Measurements from ENCODE around the gene CDCA3. TPM values are rescaled to one million over a fixed set of nuclear protein-coding genes. Genes with fewer than 3 reads are reported as not detected.
A peak's percentile ranks its signal among the peaks of the same experiment; 100 is the strongest.

CDCA3 gene
- total and polyA plus RNA-seq, 2 of the 4 experiments (the other 2 are of a cell fraction) = 23.5 to 61.0 TPM

DNA sequence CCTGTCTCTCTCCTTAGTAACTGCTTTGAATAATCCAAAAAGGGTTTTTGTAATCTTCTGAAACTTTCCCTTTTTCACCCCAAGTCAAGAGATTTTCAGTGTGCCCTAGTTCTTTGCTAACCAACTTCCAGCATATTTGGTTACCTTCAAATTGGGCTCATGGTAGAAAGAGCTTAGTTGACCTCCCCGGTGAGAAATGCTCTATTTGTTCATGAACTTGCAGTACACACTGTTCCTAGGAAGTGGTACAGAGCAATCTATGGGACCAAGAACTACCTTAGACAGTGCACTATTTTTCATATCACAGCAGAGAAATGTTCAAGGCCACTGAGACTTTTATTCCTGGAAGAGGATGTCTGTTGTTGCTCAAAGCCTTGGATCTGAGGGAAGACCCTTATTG is 2.5 kb upstream of the CDCA3 start:
- TF ChIP-seq, protein P1, sequence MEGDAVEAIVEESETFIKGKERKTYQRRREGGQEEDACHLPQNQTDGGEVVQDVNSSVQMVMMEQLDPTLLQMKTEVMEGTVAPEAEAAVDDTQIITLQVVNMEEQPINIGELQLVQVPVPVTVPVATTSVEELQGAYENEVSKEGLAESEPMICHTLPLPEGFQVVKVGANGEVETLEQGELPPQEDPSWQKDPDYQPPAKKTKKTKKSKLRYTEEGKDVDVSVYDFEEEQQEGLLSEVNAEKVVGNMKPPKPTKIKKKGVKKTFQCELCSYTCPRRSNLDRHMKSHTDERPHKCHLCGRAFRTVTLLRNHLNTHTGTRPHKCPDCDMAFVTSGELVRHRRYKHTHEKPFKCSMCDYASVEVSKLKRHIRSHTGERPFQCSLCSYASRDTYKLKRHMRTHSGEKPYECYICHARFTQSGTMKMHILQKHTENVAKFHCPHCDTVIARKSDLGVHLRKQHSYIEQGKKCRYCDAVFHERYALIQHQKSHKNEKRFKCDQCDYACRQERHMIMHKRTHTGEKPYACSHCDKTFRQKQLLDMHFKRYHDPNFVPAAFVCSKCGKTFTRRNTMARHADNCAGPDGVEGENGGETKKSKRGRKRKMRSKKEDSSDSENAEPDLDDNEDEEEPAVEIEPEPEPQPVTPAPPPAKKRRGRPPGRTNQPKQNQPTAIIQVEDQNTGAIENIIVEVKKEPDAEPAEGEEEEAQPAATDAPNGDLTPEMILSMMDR (conservative IDR thresholded peaks at IDR 0.05; ENCODE audit: low read depth, low read length) = no peak
- TF ChIP-seq CEBPB (IDR thresholded peaks at IDR 0.05; ENCODE audit: low read depth, low read length) (no peak), BHLHE40 (IDR thresholded peaks at IDR 0.05; ENCODE audit: low read depth, low read length) (no peak), FOS (IDR thresholded peaks at IDR 0.05; ENCODE audit: low read depth, low read length) (no peak), RAD21 (IDR thresholded peaks at IDR 0.05; ENCODE audit: low read length) (no peak), SMC3 (IDR thresholded peaks at IDR 0.05; ENCODE audit: low read depth, low read length) (no peak), MAFK (IDR thresholded peaks at IDR 0.05; ENCODE audit: low read depth, low read length) (no peak), RCOR1 (IDR thresholded peaks at IDR 0.05; ENCODE audit: insufficient replicate concordance, low read length) (no peak), CHD1 (IDR thresholded peaks at IDR 0.05; ENCODE audit: low read depth, low read length) (no peak), MXI1 (IDR thresholded peaks at IDR 0.05; ENCODE audit: borderline replicate concordance, low read depth, low read length) (no peak), MAZ (IDR thresholded peaks at IDR 0.05; ENCODE audit: borderline replicate concordance, low read depth, low read length) (no peak), NFE2L2 (IDR thresholded peaks at IDR 0.05; ENCODE audit: low read depth, low read length) (no peak), POLR2A (IDR thresholded peaks at IDR 0.05; ENCODE audit: low read depth, low read length) (no peak), RFX5 (IDR thresholded peaks at IDR 0.05; ENCODE audit: low read depth, low read length) (no peak)
- TF ChIP-seq, protein P2, sequence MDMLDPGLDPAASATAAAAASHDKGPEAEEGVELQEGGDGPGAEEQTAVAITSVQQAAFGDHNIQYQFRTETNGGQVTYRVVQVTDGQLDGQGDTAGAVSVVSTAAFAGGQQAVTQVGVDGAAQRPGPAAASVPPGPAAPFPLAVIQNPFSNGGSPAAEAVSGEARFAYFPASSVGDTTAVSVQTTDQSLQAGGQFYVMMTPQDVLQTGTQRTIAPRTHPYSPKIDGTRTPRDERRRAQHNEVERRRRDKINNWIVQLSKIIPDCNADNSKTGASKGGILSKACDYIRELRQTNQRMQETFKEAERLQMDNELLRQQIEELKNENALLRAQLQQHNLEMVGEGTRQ (IDR thresholded peaks at IDR 0.05; ENCODE audit: low read depth, low read length) = no peak
- TF ChIP-seq, protein P3, sequence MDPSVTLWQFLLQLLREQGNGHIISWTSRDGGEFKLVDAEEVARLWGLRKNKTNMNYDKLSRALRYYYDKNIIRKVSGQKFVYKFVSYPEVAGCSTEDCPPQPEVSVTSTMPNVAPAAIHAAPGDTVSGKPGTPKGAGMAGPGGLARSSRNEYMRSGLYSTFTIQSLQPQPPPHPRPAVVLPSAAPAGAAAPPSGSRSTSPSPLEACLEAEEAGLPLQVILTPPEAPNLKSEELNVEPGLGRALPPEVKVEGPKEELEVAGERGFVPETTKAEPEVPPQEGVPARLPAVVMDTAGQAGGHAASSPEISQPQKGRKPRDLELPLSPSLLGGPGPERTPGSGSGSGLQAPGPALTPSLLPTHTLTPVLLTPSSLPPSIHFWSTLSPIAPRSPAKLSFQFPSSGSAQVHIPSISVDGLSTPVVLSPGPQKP (IDR thresholded peaks at IDR 0.05; ENCODE audit: borderline replicate concordance, low read depth, low read length) = no peak
- peak overlapping the region; percentile 54; the same call in 1 of the 2 replicates for H3K9ac ChIP-seq (ENCODE audit: low read depth, low read length)
- H3K4me1 ChIP-seq (ENCODE audit: control insufficient read depth, insufficient read depth, low read length) = peaks cover 5% of the 10 kb centered on the region
- no peak overlapping the region for H2BK15ac ChIP-seq (ENCODE audit: low read depth, low read length)
- ATAC-seq (ENCODE audit: low read depth) (no peak), DNase-seq (no peak)
- H3K4ac ChIP-seq (ENCODE audit: low read depth, low read length) = 0 out of 2 replicates have a peak overlapping the region, but pooled peaks have one; percentile 85
- H3K56ac ChIP-seq (ENCODE audit: extremely low read depth, insufficient read depth, low read length) = no peak overlapping the region
- H4K5ac ChIP-seq (ENCODE audit: low read depth, low read length) = no peak overlapping the region
- no peak overlapping the region for H2BK120ac ChIP-seq (ENCODE audit: low read depth, low read length)
- H3K18ac ChIP-seq (ENCODE audit: low read depth, low read length) = no peak overlapping the region
- no peak overlapping the region for H3K4me3 ChIP-seq (ENCODE audit: insufficient read depth, low read depth, low read length)
- no peak overlapping the region for H2BK20ac ChIP-seq (ENCODE audit: low read depth, low read length)
- peak overlapping the region in 1 of 2 experiments; percentile 17; a peak in 2 of 4 replicates for H4K8ac ChIP-seq (ENCODE audit: low read depth in 2 of 2, low read length in 2 of 2)
- no peak overlapping the region for H2AFZ ChIP-seq (replicated peaks; ENCODE audit: low read length, poor library complexity)
- H3K79me1 ChIP-seq (ENCODE audit: low read depth in 1 of 2, low read length in 2 of 2) = peaks cover 20 to 49% of the 10 kb centered on the region in 2 experiments
- H3K9me1 ChIP-seq (ENCODE audit: insufficient read depth, low read length) = no peaks in the 10 kb centered on the region
- H3K4me2 ChIP-seq (ENCODE audit: low read depth, low read length) = no peak overlapping the region
- WGBS, 2 experiments (ENCODE audit: extremely low coverage in 2 of 2, insufficient read length in 1 of 2) = no CpG with 5 or more reads among the region's 1 CpG
- POLR2A ChIA-PET (ENCODE audit: unreplicated experiment) = interaction anchor here (1.2 to 1.3 kb wide), 2 partner anchors 9 to 24 kb away, joined by 3 read pairs; no protein-coding TSS in a partner anchor
- BruUV-seq (replicated peaks) = no TSS peak
- dilution Hi-C loops (cut with HindIII; ENCODE audit: low sequenced_read_pairs, unreplicated experiment) (no loop called here), intact Hi-C loops (cut with micrococcal nuclease) (loop anchor here (2.0 kb wide), 1 partner anchor 15 kb away; no protein-coding TSS in a partner anchor), in situ Hi-C loops (cut with MboI; ENCODE audit: low sequenced_read_pairs) (no loop called here)
- H3K9me3 ChIP-seq (ENCODE audit: control insufficient read depth, insufficient read depth, low read length) = no peaks in the 10 kb centered on the region
- peaks cover 15% of the 10 kb centered on the region for H4K20me1 ChIP-seq (ENCODE audit: insufficient read depth, low read length)
- H3K27ac ChIP-seq (ENCODE audit: insufficient read depth, low read length) = no peak overlapping the region
- no peaks in the 10 kb centered on the region for H3K27me3 ChIP-seq (ENCODE audit: control insufficient read depth, insufficient read depth, low read length)
- no peak overlapping the region for H3K14ac ChIP-seq (replicated peaks; ENCODE audit: low read depth, low read length)
- H2AK5ac ChIP-seq (ENCODE audit: low read depth, low read length) = no peak overlapping the region
- peak overlapping the region; percentile 90 for H2BK5ac ChIP-seq (ENCODE audit: low read depth, low read length, poor library complexity, severe bottlenecking)
- no peak overlapping the region for H4K91ac ChIP-seq (ENCODE audit: insufficient read depth, low read depth, low read length)
- H2AK9ac ChIP-seq (replicated peaks; ENCODE audit: low read depth, low read length, poor library complexity) = no peak overlapping the region
- CTCF ChIA-PET = interaction anchor here (1.0 to 3.3 kb wide), 3 partner anchors 12 to 100 kb away, joined by 3 to 10 read pairs (median 3); partner anchors contain the start of gene SPSB2
- peak overlapping the region; percentile 53; the same call in 1 of the 2 replicates for H3K23ac ChIP-seq (ENCODE audit: low read depth, low read length)
- peaks cover 38% of the 10 kb centered on the region for H3K36me3 ChIP-seq (ENCODE audit: control insufficient read depth, insufficient read depth, low read length)
